SK-N-SH (cell line): ENCODE data around the gene S1PR1.

Experiments
- FOXM1 ChIP-seq: IDR thresholded peaks from 2 replicates; pipeline ENCODE4 v1.4.0; 2012; ENCODE audit warnings: low read depth, mild to moderate bottlenecking
- TF ChIP-seq, protein P1 (sequence below): fragments of 200-600 bp; sonication (generic); IDR thresholded peaks from 2 replicates; pipeline ENCODE4 v1.6.1; 2017; ENCODE audit warnings: antibody characterized with exemption, mild to moderate bottlenecking, moderate library complexity

DNA sequence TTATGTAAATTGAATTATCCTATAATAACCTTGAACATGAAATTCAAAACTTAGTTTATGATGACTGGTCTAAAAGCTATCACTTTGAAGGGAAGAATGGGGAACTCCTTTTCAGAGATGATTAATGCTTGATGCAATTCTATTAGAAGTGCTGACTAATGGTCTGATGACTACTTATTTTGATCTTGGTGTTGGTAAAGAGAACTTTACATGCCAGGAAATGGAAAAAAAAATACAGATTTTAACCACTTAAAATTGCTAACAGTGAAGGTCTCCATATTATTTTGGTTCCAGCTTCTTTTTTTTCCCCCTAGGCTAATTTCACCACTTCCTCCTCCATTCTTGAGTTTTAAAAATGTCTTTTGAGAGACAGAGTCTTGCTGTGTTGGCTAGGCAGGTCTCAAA, 22.9 kb downstream of the S1PR1 start:
- no peak for TF ChIP-seq FOXM1
- TF ChIP-seq, protein P1, sequence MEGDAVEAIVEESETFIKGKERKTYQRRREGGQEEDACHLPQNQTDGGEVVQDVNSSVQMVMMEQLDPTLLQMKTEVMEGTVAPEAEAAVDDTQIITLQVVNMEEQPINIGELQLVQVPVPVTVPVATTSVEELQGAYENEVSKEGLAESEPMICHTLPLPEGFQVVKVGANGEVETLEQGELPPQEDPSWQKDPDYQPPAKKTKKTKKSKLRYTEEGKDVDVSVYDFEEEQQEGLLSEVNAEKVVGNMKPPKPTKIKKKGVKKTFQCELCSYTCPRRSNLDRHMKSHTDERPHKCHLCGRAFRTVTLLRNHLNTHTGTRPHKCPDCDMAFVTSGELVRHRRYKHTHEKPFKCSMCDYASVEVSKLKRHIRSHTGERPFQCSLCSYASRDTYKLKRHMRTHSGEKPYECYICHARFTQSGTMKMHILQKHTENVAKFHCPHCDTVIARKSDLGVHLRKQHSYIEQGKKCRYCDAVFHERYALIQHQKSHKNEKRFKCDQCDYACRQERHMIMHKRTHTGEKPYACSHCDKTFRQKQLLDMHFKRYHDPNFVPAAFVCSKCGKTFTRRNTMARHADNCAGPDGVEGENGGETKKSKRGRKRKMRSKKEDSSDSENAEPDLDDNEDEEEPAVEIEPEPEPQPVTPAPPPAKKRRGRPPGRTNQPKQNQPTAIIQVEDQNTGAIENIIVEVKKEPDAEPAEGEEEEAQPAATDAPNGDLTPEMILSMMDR = no peak
